Metanephros (tissue), 2 donors: ENCODE measurements around the gene TMEM92. TPM values are rescaled to one million over a fixed set of nuclear protein-coding genes. Genes with fewer than 3 reads are reported as not detected.

Experiments
- small RNA-seq: library from RNA; depleted of rRNA; stranded (forward); fragments of <200 nt; gene quantifications from one replicate; pipeline ENCODE3, GENCODE V24; 2014; ENCODE audit warnings: low replicate concordance
- total RNA-seq: library from RNA; depleted of rRNA; stranded (reverse); fragments of >200 nt; gene quantifications from one replicate; pipeline ENCODE4 v1.2.3, GENCODE V29; 2014

The TMEM92 gene
- 0.58 TPM for total RNA-seq

DNA sequence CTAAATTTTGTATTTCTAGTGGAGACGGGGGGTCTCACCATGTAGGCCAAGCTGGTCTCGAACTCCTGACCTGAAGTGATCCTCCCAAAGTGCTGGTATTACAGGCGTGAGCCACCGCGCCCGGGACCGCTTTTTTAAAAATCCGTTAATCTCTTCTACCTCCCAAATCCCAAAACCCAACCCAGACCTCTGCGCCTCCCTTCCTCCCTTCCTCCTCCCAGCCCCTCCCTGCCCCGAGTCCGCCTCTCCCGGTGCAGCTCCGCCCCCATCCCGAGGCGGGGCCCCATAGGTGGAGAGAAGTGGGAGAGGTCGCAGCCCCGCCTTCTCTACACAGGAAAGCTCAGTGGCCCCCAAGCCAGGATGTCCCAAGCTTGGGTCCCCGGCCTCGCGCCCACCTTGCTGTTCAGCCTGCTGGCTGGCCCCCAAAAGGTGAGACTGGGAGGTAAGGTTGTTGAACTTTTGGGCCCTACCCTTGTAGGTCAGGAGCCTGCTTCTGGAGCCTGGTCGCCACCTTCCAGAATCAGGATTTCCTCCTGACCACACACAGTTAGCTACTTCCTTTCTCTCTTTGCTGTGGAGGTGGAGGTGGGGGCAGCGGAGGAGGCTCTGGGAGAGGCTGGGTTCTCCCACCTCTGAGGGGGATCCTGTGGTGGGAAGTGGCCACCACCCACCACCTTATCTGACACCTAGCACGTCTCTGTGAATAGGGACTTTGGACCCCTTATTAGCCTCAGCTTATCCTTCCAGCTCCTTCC is at the start of gene TMEM92:
Gene TMEM92 (plus strand): TSS at position 325 of the 755 bp plus-strand sequence. CDS start 36 bp downstream, at position 361.

Small RNA genes lying within 50 kb of the gene (small RNA-seq; reads per million reads assigned to genes)
- gene SUMO2P7 = not detected

Other genes with a start within 250 kb of the TMEM92 start
- 92.5 TPM for gene ITGA3, start 218.4 kb upstream of the TMEM92 start, total RNA-seq
- gene PDK2, start 179.1 kb upstream of the TMEM92 start, total RNA-seq = 76.7 TPM
- gene SAMD14, start 144.3 kb upstream of the TMEM92 start, total RNA-seq = 7.1 TPM
- gene PPP1R9B, start 123.8 kb upstream of the TMEM92 start, total RNA-seq = 27.6 TPM
- gene SGCA, start 108.5 kb upstream of the TMEM92 start, total RNA-seq = 58.7 TPM
- 1,442 TPM for gene COL1A1, start 72.8 kb upstream of the TMEM92 start, total RNA-seq
- 35.9 TPM for gene XYLT2, start 71.7 kb downstream of the TMEM92 start, total RNA-seq
- 47.6 TPM for gene MRPL27, start 98.7 kb downstream of the TMEM92 start, total RNA-seq
- 3.0 TPM for gene EME1, start 98.8 kb downstream of the TMEM92 start, total RNA-seq
- gene LRRC59, start 123.1 kb downstream of the TMEM92 start, total RNA-seq = 44.1 TPM
- 73.9 TPM for gene ACSF2, start 151.8 kb downstream of the TMEM92 start, total RNA-seq
- 0.12 TPM for gene CHAD, start 194.4 kb downstream of the TMEM92 start, total RNA-seq
- 41.0 TPM for gene RSAD1, start 204.4 kb downstream of the TMEM92 start, total RNA-seq
- 2.9 TPM for gene MYCBPAP, start 234.0 kb downstream of the TMEM92 start, total RNA-seq